Gastrocnemius medialis (tissue), 4 donors: ENCODE data around the gene ZNF662. TPM values are rescaled to one million over a fixed set of nuclear protein-coding genes. Genes with fewer than 3 reads are reported as not detected.

Source experiments
- ATAC-seq, 2 donors: fragments of 150-250 bp; one replicate each; pipeline ENCODE4 v1.9.1; 2016
- DNase-seq, 2 donors: peaks; one replicate each; pipeline ENCODE4 v3.0.0-alpha.2; 2019
- H3K27ac ChIP-seq, 4 donors: fragments of 200-600 bp; sonication (generic); 1 replicate in 1 of 4; 2 replicates in 3 of 4; pipeline ENCODE4 v1.5.1; 2016 to 2018; ENCODE audit warnings: mild to moderate bottlenecking in 2 of 4, moderate library complexity in 1 of 4
- H3K27me3 ChIP-seq, 3 donors: fragments of 200-600 bp; sonication (generic) in 2 of 3; 1 replicate in 1 of 3; 2 replicates in 2 of 3; pipeline versions ENCODE4 v1.5.1 to v1.6.0; 2016 to 2019; ENCODE audit warnings: mild to moderate bottlenecking in 1 of 3, moderate library complexity in 1 of 3
- H3K36me3 ChIP-seq, 2 donors: fragments of 200-600 bp; sonication (generic) in 1 of 2; one replicate each; pipeline ENCODE4 v1.5.1; 2017 to 2018
- H3K4me1 ChIP-seq, 2 donors: fragments of 200-600 bp; sonication (generic) in 1 of 2; one replicate each; pipeline ENCODE4 v1.5.1; 2016 to 2017; ENCODE audit warnings: mild to moderate bottlenecking in 2 of 2
- H3K4me3 ChIP-seq, 4 donors: fragments of 200-600 bp; sonication (generic) in 3 of 4; 1 replicate in 1 of 4; 2 replicates in 3 of 4; pipeline ENCODE4 v1.5.1; 2016 to 2019; ENCODE audit warnings: mild to moderate bottlenecking in 2 of 4
- H3K9me3 ChIP-seq, 3 donors: fragments of 200-600 bp; sonication (generic) in 2 of 3; 1 replicate in 1 of 3; 2 replicates in 2 of 3; pipeline ENCODE4 v1.5.1; 2016 to 2019
- POLR2A ChIP-seq, 2 donors: fragments of 450-650 bp; IDR thresholded peaks; one replicate each; pipeline ENCODE4 v1.6.1; 2017; ENCODE audit warnings: antibody characterized with exemption in 2 of 2, mild to moderate bottlenecking in 2 of 2, moderate library complexity in 2 of 2
- in situ Hi-C, 4 donors: fragments of 200-750 bp; cut with MboI; loops; one replicate each; pipeline versions ENCODE4 v1.15.0 to v1.8.0; 2017; ENCODE audit warnings: low sequenced_read_pairs in 4 of 4
- intact Hi-C: fragments of 100-400 bp; cut with DNase I; formaldehyde crosslinking; loops from one replicate; pipeline ENCODE4 v1.15.1; 2023; ENCODE audit warnings: low total_unique reads
- total RNA-seq, 4 donors: library from RNA; depleted of rRNA; stranded (reverse); fragments of >200 nt; gene quantifications; one replicate each; pipeline versions ENCODE4 v1.1.0 to v1.2.3, GENCODE V29; 2016
- TF ChIP-seq, protein P1 (sequence below), 5 experiments: fragments of 450-650 bp in 3 of 5; fragments of 200-600 bp in 2 of 5; sonication (generic) in 2 of 5; IDR thresholded peaks in 4 of 5; conservative IDR thresholded peaks in 1 of 5; 1 replicate in 4 of 5; 2 replicates in 1 of 5; pipeline ENCODE4 v1.5.1; 2016 to 2019; ENCODE audit warnings: antibody characterized with exemption in 5 of 5, mild to moderate bottlenecking in 3 of 5, moderate library complexity in 3 of 5

The ZNF662 gene
- total RNA-seq, 4 donors from 2014 or later: 0.19 to 2.1 (median 0.55) TPM

DNA sequence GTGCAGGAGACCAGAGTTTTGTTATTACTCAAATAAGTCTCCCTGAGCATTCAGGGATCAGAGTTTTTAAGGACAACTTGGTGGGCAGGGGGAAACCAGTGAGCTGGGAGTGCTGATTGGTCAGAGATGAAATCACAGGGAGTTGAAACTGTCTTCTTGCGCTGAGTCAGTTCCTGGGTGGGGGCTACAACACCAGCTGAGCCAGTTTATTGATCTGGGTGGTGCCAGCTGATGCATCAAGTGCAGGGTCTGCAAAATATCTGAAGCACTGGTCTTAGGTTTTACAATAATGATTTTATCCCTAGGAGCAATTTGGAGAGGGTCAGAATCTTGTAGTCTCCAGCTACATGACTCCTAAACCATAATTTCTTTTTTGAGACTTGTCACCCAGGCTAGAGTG lies 13.8 kb upstream of the ZNF662 start:
- DNase-seq (no peak), ATAC-seq (no peak)
- intact Hi-C loops: no loop called here
- Histone ChIP-seq H3K36me3 (no peaks in the 10 kb centered on the region), H3K27me3 (no peaks in the 10 kb centered on the region), H3K9me3 (no peaks in the 10 kb centered on the region), H3K4me1 (no peaks in the 10 kb centered on the region), H3K4me3 (no peak overlapping the region), H3K27ac (no peak overlapping the region)
- TF ChIP-seq POLR2A (IDR thresholded peaks at IDR 0.05): no peak
- TF ChIP-seq, protein P1, sequence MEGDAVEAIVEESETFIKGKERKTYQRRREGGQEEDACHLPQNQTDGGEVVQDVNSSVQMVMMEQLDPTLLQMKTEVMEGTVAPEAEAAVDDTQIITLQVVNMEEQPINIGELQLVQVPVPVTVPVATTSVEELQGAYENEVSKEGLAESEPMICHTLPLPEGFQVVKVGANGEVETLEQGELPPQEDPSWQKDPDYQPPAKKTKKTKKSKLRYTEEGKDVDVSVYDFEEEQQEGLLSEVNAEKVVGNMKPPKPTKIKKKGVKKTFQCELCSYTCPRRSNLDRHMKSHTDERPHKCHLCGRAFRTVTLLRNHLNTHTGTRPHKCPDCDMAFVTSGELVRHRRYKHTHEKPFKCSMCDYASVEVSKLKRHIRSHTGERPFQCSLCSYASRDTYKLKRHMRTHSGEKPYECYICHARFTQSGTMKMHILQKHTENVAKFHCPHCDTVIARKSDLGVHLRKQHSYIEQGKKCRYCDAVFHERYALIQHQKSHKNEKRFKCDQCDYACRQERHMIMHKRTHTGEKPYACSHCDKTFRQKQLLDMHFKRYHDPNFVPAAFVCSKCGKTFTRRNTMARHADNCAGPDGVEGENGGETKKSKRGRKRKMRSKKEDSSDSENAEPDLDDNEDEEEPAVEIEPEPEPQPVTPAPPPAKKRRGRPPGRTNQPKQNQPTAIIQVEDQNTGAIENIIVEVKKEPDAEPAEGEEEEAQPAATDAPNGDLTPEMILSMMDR (IDR thresholded peaks at IDR 0.05 in 4 of 5, conservative IDR thresholded peaks at IDR 0.05 in 1 of 5): no peak
- in situ Hi-C loops: no loop called here

DNA sequence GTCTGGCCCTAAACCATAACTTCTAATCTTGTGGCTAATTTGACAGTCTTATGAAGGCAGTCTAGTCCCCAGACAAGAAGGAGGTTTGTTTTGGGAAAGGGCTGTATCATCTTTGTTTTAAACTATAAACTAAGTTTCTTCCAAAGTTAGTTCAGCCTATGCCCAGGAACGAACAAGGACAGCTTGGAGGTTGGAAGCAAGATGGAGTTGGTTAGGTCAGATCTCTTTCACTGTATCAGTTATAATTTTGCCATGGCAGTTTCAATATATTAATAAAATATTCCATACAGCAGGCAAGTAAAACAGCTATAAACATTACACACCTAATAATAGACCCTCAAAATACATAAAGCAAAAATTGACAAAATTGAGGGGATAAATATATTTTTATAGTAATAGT lies 13.1 kb upstream of the ZNF662 start:
- Histone ChIP-seq H3K27me3 (no peaks in the 10 kb centered on the region), H3K36me3 (no peaks in the 10 kb centered on the region), H3K4me1 (no peaks in the 10 kb centered on the region), H3K27ac (no peak overlapping the region), H3K4me3 (no peak overlapping the region), H3K9me3 (no peaks in the 10 kb centered on the region)
- ATAC-seq (no peak), DNase-seq (no peak)
- in situ Hi-C loops (no loop called here), intact Hi-C loops (no loop called here)
- TF ChIP-seq, protein P1 (IDR thresholded peaks at IDR 0.05 in 4 of 5, conservative IDR thresholded peaks at IDR 0.05 in 1 of 5): no peak
- no peak for TF ChIP-seq POLR2A (IDR thresholded peaks at IDR 0.05)

DNA sequence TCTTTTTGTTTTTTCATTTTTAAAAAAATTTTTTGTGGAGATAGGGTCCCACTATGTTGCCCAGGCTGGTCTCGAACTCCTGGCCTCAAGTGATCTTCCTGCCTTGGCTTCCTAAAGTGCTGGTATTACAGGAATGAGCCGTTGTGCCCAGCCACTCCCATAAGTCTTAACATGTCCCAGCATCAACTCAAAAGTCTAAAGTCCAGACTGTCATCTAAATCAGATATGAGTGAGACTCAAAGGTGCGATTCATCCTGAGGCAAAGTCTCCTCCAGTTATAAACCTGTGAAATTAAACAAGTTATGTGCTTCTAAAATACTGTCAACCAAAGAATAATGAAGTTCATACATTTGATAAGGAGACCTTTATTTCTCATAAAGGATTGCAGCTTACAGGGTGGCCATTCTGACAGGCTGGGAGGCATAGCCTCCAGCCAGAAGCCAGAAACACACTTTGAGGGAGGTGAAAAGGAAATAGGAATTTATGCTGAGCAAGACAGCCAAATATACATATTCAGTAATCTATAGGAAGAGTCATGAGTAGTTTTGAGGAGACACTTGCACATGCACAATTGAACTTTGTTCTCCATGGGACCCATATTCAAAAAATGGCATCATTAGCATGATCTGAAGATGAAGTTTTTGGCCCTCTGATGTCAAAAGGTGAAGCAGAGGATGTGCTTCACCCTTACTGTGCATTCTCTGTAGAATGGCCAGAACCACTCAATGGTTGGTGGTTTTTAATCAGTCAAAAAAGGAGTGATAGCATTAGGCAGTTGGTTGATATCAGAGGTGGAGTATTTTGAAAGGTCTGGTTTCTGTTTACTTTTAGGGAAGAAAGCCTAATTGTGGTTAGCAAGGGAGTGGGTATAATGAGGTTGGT lies 11.0 kb upstream of the ZNF662 start:
- Histone ChIP-seq H3K27me3 (no peaks in the 10 kb centered on the region), H3K4me1 (no peaks in the 10 kb centered on the region), H3K9me3 (no peaks in the 10 kb centered on the region), H3K27ac (no peak overlapping the region), H3K36me3 (no peaks in the 10 kb centered on the region), H3K4me3 (no peak overlapping the region)
- intact Hi-C loops (no loop called here), in situ Hi-C loops (no loop called here)
- no peak for ATAC-seq
- no peak for DNase-seq
- no peak for TF ChIP-seq POLR2A (IDR thresholded peaks at IDR 0.05)
- TF ChIP-seq, protein P1 (IDR thresholded peaks at IDR 0.05 in 4 of 5, conservative IDR thresholded peaks at IDR 0.05 in 1 of 5): no peak

DNA sequence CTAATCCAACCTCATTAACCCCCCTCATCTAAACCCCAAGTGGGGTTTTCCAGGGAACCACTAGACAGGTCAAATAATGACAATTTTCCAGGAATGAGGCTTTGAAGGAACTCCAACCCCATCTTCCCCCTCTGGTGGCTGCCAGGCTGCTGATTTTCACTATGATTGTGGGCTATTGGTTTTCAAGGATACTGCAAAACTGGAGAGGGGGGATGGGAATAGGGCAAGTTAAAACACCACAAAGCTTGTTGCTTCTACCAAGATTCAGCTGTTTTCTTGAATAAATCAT lies 10.4 kb upstream of the ZNF662 start:
- Histone ChIP-seq H3K4me3 (no peak overlapping the region), H3K27ac (no peak overlapping the region), H3K36me3 (no peaks in the 10 kb centered on the region), H3K9me3 (no peaks in the 10 kb centered on the region), H3K4me1 (no peaks in the 10 kb centered on the region), H3K27me3 (no peaks in the 10 kb centered on the region)
- ATAC-seq (no peak), DNase-seq (no peak)
- intact Hi-C loops (no loop called here), in situ Hi-C loops (no loop called here)
- TF ChIP-seq, protein P1 (IDR thresholded peaks at IDR 0.05 in 4 of 5, conservative IDR thresholded peaks at IDR 0.05 in 1 of 5): no peak
- TF ChIP-seq POLR2A (IDR thresholded peaks at IDR 0.05): no peak
